ENCODE results near the gene VWA8.
"Not testable (repeated sequence)": the region's sequence is repeated elsewhere in the genome, so short reads cannot be mapped to it uniquely, and the experiment has no call there.

VWA8 gene

DNA sequence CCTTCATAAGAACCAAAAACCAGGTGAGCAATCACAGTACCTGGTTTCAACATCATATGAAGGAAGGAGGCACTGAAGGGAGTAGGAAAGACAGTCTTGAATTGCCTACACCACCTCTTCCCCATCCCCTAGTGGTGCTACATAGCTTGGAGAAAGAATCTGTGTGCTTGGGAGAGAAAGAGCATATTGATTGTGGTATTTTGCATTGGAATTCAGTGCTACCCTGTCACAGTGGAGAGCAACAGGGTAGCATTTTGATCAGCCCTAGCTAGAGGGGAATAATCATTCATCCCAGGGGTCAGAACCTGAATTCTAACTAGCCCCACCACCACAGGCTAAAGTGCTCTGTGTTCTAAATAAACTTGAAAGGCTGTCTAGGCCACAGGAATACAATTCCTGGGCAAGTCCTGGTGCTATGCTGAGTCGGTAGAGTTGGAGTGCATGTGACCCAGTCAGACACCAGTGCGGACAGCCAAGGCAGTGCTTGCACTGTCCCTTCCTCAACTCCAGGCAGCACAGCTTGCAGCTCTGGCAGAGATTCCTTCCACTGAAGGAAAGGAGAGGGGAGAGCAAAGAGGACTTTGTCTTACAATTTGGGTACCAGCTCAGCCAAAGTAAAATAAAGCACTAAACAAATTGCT is 158.7 kb downstream of the VWA8 start:
- no peak for FAIRE-seq

DNA sequence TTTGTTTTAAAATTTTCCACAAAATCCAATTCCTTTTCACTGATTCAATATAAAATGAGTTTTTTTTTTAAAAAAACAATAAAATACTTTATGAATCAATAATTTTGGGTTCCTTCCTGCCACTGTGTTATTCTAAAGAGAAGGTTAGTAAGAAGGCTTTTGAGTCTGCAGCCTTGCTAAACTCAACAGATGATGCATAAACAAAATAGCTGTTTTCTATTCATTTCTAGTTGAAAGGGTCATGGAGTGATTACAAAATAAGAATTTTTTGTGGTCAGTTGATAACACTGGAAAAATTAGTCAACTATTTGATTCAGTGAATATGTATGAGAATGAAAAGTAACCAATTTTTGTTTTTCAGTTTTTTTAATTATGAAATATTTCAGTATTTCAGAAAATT is 169.9 kb downstream of the VWA8 start:
- no peak for FAIRE-seq

DNA sequence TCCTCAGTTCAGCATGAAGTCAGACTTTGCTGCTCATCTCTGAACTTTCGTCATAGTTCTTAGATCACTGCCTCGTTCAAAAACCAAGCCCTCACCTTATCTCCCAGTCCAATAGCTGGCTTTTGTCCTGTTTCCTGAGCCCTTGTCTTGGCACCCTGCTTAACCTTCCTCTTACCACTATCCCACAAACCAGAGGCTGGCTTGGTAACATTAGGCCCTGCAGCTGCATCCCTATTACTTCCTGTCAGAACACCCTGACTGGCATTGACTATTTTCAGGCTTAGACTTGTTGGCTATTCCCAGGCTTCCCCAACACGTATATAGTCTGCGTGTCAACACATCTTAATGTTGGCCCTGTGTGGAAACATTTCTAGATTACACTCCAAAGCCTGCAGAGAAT is 172.4 kb downstream of the VWA8 start:
- no peak for FAIRE-seq

DNA sequence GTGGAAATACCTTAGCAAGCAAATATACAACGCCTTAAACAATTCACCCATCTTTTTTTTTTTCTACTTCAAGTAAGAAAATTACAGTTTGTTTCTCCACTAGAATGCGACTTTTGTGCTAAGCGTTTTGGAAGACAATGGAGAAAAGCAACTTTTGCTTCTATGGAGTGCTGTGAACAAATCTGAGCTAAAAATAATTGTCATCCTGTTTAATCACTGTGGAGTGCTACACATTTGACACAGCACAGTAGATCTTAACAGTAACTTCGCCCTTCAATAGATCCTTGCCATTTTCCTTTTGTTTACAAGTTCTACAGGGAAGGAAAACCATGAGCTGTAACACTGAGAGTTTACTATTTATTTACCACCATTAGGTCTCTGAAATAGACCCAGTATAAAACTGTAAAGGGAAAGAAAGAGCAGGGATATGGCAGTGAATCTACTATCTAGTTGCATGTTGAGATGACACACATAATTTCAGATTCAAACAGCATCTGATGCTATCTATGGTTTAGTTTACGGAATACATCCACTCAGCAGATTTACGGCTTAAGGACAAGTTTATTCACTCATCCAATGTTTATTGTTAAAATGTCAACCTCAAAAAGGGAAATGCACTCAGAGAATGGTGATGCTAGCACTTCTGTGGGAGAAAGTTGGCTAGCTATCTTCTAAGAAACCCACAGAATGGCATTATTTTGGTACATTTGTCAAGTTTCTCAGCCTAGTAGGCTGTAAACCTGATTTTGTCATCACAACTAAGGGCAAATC is 175.3 kb downstream of the VWA8 start:
- no peak for FAIRE-seq

DNA sequence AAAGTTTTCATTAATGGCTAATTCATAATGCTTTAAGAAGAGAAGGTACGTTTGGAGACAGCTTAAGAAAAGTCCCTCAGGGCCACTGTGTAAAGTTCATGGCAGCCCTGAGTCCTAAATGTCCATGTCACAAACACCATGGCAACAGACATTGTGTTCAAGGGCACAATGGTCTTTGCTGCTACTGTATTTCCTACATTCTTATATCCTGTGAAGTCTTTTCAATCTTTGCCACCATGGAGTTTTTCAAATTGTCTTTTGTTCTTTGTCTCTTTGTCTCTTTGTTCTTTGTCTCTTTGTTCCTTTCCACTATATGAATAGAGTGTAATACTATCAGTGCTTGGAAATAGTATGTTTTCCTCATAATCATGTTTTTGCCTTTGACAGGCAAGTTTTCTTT is 178.8 kb downstream of the VWA8 start:
- no peak for FAIRE-seq

DNA sequence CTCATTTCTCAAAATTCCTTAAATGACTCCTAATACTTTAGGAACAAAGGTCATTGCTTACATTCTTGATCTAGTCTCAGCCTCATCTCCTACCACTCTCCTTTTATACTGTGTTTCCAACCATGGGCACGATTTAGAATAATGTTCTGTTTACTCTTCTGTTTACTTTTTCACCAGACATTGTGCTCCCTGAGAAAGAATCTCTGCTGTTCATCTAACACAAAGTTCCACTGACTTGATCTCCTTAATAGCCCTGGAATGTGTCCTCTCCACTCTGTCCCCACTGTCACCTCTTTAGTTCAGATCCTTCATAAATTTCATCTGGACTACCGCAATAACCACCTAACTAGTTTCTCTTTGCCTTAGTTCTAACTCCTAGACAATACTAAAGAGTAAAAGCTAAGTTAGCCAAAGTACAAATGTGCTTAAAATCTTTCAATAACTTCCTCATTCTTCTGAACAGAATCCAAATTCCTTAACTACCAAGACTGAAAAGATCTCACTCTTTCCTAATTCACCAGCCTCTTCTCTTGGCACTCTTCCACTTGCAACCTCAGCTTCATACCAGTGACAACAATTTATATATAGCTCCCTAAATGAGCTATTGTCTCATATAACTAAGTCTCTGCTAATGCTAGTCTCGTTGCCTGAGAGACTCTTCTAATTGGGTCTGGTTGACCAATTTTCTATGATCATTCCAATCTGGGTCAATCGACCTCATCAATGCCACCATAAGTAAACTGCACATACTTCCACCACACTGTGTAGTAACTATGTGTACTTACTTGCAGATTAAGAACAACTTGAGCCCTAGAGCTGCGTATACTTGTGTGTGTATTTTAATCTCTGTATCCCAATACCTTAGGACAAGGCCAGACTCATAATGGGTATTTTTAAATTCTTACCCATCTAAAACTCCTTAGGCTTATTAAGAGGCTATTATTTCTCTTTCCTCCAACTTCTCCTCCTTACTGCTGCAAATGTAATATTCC is 179.9 kb downstream of the VWA8 start:
- no peak for FAIRE-seq

DNA sequence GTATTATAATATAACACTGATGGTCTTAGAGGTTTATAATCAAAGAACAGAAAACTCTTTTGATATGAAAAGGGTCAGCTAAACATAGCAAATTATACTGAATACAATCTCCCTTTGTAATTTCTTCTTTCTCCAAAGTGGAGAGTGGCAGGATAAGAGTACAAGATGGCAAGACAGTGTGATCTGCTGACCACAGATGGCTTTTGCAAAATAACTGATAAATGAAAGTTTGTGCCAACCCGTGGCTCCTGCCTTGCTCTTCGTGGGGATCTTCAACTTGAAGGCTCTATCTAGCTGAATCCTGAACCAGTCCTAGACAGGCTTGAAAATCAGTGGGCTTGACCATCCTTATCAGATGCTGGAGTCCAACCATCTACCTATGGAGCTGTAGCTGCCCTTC is 185.7 kb downstream of the VWA8 start:
- FAIRE-seq: no peak

DNA sequence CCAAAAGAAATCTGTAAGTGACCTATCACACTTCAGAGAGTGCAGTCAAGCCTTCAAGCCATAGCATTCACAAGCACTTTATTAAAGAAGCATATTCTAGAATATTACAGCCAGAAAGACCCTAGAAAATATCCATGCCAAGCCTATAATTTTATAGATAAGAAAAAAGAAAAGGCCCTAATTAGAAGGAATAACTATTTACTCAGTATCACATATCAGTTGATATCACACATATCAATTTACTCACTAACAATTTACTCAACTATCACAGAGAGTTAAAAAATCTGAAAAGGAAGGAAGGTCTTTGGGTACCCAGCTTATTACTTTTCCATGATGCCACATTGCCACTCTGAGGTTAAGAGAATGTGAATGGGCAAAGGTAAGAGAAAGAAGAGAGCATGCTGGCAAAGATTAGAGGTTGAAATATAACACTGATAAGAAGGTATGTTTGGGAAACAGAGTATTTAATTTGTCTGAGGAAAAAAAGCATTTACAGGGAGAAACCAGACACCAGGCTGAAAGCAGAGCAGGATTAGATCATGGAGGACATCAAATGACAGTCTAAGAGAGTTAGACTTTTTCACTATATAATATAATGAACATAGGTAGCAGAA is 186.2 kb downstream of the VWA8 start:
- no peak for FAIRE-seq

DNA sequence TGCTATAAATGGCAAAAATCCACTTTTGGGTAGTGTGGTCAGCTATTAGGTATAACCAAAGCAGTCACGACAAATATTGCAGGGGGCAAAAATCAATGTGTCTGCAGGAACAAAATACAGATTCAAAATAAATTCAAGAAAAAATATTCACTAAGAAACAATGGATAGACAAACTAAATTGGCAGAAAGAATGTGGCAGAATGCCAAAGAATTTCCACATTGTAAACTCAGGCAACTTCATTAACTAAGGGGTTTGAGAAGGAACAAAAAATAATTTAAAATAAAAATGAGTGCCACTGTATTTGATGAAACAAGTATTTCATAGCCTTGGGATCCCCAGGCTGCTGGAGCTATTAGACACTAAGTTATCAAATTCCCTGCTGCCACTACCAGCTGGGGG is 193.1 kb downstream of the VWA8 start:
- no peak for FAIRE-seq

DNA sequence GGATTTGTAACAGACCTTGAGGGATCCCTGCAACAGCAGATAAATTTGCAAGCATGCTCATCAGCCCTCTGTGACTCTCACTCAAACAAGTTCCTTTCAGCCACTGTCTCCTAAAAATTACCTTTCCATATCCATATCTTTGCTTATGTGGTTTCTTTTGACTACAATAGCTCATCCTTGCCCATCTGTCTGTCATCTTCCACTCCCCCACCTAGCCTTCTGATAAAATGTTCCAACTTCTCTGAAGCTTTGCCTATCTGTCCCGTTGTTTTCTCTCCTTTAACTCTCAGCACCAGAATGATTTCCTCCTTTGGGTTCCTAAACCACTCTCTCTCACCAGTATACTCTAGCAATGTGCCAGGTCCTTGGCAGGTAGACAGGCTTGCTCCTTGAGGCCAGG is 194.5 kb downstream of the VWA8 start:
- no peak for FAIRE-seq

DNA sequence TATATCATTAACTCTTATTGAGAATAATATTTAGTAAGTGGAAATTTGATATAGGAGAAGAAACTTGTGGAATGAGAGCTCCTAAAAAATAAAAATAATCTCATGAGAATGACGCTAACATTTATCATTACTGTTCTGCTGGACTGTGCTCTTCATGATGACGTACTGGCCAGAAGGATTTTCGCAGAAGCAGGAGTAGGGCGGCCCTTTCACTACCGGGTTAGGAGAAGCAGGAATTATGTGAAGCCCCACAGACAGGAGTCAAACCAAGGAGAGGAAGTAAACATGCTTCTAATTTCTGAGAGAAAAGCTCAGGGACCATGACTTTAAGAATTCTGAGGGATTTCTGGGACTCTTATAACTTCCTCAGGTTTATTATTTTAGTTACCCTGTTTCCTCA is 195.1 kb downstream of the VWA8 start:
- FAIRE-seq: peak; percentile 74

DNA sequence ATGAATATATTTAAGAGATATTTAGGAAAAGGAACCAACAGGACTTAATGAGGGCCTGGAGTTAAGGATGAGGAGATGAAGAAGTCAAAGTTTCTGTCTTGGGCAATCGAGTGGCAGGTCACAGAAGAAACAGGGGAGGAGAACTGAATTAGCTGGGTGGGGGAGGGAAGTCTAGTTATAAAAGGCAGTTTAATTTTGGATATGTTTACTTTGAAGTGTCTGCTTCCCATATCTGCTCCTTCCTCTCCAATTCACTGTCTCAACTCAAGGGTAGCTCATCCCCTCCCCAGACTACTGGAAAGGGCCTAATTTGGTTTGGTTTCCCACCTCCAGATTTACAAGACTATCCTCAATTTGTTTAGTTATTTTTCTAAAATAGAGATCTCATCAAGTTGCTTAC is 195.9 kb downstream of the VWA8 start:
- no peak for FAIRE-seq

DNA sequence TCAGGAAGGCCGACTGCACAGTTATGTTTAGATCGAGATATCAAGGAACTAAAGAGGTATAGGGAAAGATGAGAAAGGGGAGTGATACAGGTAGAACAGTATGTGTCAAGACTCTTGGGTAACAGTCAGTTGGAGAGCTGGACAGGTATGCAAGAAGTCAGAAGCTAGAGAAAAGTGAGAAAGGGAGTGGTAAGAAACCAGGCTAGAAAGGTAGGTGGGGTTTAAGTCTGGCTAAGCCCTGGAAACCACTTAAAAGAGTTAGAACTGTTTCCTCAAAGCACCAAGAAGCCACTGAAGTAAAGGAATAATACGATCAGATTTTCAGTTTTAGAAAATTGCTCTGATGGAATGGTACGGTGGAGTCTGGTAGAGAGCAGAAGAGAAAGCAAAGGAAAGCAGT is 196.4 kb downstream of the VWA8 start:
- no peak for FAIRE-seq

DNA sequence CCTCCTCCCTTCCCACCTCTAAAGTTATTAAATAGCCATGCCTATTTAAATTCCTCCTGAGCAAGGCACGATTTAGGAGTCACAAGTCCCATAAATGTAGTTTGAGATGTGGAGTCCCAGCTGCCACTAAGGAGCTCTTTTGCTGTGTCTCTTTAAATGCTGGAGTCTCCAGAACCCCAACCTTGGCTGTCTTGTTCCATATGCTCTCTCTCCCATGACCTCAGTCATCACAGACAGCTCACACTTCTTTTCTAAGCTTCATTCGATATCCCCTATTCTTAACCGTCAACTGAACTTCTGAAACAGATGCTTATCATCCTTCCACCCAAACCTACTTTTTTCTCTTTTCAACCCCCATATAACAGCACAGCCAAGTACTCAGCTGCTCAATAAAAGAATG is 197.1 kb downstream of the VWA8 start:
- FAIRE-seq: no peak

DNA sequence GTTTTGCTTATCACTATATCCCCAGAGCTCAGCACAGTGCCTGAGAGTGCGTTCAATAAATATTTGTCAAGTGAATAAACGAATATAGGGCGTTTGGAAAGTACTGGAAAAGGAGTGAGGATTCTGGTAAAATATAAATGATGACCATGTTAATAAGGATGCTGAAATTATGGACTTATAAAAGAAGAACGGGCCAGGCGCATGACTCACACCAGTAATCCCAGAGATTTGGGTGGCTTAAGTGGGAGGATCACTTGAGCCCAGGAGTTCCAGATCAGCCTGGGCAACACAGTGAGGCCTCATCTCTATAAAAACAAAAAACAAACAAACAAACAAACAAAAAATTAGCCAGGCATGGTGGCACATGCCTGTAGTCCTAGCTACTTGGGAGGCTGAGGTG is 198.1 kb downstream of the VWA8 start:
- no peak for FAIRE-seq

DNA sequence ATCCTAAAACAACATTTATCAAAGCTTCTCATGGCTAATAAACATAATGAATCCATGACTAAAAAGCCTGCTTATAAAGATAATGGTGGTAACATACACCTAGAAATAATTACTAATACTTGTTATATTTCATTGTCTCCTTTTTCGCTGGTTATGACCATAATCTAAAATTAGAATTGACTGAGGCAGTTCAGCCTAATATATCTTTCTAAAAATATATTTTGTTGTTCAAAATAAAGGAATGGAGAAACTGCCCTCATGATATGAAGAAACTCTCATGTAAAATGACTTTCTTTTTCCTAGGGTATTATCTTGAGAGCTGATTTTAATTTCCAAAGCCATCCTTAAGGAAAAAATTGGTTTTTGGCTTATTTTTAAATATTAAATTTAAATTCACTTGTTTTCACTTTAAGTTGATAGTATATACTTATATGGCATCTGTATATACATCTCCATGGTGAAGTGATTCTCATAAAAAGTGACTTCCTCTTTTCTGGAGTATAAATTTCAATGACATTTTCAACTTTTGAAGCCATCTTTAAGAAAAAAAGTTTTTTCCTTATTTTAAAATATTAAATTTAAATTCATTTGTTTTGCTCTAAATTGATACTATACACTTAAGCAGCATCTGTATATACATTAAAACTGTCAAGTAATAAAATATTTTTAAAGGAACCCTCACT is 204.6 kb downstream of the VWA8 start:
- FAIRE-seq: peak; percentile 51

DNA sequence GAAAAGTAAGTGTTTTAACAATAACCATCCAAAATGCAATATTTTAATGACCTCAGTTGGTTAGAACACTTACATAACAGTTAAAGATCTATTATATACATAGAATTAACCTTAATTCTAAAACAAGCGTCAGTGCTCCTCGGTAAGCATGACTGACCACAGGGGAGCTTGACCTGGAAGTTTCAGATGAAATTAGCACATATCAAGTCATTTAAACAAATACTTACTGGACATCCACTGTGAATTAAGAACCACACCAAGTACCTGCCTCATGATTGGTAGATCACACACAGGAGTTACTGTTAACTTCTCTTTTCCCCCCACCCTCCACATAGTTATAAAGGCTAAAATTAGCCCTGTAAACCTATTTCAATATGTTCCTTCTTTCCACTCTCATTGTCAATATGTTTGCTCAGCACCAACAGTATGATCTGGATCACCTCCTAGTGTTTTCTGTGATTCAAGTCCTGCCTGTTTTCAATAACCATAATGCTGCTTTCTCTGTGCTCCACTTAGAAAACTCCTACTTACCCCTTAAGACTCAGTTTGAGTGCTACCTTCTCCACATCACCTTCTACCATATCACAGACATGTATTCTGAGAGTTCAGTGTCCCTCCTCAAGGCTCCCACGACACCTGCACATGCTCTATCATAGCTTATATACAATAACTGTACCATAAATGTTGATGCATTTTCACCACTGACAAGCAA is 209.0 kb downstream of the VWA8 start:
- no peak for FAIRE-seq

DNA sequence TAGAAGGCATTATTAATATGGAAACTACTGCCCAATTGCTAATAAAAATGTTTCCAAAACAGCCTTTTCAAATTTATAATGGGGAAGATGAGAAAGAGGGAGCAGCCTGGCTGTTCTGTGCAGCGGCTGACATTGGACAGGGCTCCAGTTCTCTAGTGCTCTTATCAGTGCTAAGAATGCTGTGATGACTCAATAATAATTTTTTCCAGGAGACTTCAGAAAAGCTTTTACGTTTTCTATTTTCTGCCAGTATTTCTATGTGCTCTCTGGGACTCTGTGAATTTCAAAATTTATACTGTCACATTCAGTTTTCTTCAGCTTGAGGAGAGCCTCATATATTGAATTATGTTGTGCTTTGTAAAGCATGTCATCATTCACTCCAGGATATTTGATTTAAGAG is 209.6 kb downstream of the VWA8 start:
- FAIRE-seq: peak; percentile 5

DNA sequence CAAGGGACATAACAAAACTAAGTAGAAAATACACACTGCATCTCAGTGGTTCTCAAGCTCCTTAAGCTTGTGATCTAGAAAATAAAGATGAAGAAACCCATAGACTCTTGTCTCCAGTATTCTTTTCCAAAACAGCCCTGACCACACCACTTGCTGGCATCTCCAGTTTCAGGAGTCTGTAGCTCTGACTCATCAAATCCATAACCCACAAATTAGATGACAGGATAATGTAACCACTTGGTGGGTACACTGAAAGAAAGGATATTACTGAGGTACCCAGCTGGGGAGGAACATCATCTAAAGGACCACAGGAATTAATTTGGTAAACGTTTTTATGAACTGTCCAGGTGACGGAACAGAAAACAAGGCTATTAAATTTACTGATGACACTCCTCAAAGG is 214.7 kb downstream of the VWA8 start:
- FAIRE-seq: no peak

DNA sequence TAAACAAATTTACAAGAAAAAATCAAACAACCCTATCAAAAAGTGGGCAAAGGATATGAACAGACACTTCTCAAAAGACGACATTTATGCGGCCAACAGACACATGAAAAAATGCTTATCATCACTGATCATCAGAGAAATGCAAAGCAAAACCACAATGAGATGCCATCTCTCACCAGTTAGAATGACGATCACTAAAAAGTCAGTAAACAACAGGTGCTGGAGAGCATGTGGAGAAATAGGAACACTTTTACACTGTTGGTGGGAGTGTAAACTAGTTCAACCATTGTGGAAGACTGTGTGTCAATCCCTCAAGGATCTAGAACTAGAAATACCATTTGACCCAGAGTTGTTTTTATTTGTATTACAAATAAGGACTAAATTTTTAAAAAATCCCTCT is 215.4 kb downstream of the VWA8 start:
- FAIRE-seq: not testable (repeated sequence)

DNA sequence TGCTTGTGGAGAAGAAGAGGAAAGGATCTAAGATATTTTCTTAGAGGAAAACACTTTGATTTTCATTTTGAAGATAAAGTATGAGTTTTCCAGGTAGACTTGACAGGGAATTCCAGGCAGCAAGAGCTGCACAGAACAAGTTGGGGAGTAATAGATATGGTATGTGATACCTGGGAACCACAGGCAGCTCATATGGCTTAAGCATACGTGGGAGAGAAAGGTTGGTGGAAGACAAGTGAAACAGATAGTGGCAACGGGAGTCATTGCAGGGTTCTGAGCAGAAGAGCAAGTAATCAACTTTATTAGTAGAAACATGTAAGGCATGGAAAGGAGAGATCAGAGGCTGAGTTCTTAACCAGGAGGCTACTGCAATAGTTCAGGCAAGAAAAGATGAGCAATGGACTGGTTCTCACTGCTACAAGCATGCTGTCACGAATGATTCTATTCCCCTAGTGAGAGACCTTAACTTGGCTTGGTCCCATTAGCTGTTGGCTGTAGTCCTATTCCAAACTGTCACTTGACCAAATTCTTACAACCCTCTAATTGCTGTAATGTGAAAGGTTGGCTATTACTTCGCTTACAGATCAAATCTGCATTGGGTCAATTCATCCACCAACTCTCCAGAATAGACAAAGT is 217.9 kb downstream of the VWA8 start:
- FAIRE-seq: no peak

All from islet of Langerhans (tissue), 1 donor.